Neural progenitor cell (in vitro differentiated cells): ENCODE results near the gene RUNDC1.
A peak's percentile ranks its signal among the peaks of the same experiment; 100 is the strongest.

ENCODE experiments used
- CTCF ChIP-seq: fragments of 200-600 bp; sonication (generic); IDR thresholded peaks from 2 replicates; pipeline ENCODE4 v1.5.1; 2017; ENCODE audit warnings: antibody characterized with exemption, mild to moderate bottlenecking
- EZH2 ChIP-seq: fragments of 200-600 bp; sonication (generic); IDR thresholded peaks from 2 replicates; pipeline ENCODE4 v1.6.1; 2017; ENCODE audit warnings: antibody characterized with exemption, mild to moderate bottlenecking, moderate library complexity
- EZH2phosphoT487 ChIP-seq: fragments of 200-600 bp; sonication (generic); IDR thresholded peaks from 2 replicates; pipeline ENCODE4 v1.6.1; 2017; ENCODE audit warnings: antibody characterized with exemption

DNA sequence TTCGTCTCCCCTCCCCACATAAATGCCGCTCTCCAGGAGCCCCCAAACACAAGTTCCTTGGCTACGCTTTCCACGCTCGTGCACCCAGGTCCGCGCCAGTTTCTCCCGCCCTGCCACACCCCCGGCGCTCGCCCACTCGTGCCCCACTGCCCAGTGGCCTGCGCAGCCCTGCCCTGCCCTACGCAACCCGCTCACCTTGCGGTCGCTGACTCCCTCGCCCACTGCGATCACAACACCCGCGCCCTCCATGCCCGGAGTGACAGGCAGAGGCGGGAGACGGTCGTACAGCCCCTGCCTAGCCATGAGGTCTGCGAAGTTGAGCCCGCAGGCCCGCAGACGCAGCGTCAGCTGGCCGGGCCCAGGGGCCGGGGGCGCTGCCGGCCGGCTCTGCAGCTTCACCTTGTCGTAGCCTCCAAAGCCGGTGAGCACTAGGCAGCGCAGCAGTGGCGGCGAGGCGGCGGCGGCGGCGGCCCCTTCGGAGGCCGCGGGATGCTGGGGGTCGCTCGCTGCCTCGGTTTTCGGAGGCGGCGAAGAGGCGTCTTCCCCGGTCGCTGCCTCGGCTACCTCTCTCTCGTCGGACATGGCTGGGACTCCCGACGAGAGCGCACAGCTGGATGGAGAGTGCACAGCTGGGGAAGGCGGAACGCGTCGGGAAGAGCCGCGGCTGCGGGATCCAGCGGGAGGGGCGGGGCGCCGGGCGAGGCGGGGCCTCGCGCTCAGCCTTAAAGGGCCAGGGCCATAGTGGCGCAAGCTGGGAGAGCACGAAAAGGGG is 41.6 kb downstream of the RUNDC1 start, which contains the start of gene VAT1:
- no peak for TF ChIP-seq CTCF
- peak; percentile 33 for TF ChIP-seq EZH2
- TF ChIP-seq EZH2phosphoT487: no peak
